ENCODE results near the gene DHODH.
A peak's percentile ranks its signal among the peaks of the same experiment; 100 is the strongest.

DHODH gene

DNA sequence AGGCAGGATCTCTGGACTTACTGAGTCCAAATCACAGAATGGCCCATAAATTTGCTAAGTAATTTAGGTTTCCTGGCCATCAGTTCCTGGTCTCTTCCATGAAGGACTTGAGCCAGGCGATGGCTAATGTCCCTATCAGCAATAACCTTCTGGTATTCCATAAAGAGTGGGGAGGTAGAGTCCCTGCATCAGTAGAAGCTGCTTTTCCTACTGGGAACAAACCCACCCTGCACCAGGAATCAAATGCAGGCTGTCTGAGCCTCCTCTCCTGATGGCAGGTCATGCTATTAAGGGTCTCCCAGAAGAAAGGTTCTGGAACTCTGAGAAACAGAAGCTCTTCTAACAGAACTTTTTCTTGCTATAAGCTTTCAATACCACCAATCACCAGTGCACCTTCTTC lies 53.0 kb downstream of the DHODH start:
- no peak overlapping the region for H3K4me2 ChIP-seq (ENCODE audit: low read depth, low read length, poor library complexity, severe bottlenecking)
- TF ChIP-seq, protein P1, sequence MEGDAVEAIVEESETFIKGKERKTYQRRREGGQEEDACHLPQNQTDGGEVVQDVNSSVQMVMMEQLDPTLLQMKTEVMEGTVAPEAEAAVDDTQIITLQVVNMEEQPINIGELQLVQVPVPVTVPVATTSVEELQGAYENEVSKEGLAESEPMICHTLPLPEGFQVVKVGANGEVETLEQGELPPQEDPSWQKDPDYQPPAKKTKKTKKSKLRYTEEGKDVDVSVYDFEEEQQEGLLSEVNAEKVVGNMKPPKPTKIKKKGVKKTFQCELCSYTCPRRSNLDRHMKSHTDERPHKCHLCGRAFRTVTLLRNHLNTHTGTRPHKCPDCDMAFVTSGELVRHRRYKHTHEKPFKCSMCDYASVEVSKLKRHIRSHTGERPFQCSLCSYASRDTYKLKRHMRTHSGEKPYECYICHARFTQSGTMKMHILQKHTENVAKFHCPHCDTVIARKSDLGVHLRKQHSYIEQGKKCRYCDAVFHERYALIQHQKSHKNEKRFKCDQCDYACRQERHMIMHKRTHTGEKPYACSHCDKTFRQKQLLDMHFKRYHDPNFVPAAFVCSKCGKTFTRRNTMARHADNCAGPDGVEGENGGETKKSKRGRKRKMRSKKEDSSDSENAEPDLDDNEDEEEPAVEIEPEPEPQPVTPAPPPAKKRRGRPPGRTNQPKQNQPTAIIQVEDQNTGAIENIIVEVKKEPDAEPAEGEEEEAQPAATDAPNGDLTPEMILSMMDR (IDR thresholded peaks at IDR 0.05; ENCODE audit: insufficient read depth, low read length, poor library complexity, severe bottlenecking) = no peak
- TF ChIP-seq EZH2phosphoT487 (conservative IDR thresholded peaks at IDR 0.05; ENCODE audit: low read length) = no peak

DNA sequence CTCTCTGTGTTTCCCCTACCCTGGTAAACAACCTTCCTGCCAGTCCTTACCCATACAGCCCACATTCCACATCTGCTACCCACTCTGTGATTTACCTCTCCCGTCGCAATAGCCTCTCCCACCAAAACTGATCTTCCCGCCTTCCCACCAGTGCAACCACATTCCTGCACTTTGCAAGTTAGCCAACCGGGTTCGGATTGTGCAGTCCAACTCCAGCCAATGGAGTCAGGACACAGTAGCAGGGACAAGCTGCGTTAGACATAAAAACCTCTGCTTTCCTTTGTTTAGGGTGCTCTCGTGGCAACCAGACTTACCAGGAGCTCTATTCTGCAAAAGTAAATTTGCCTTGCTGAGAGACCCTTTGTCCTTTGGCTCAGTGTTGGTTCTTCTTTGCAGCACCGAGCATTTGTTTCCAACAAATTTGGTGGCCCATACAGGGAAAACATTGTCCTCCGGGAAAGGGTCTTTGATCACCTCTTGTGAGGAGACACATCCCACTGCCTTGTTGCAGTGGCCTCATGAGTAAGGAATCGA lies 55.9 kb downstream of the DHODH start:
- Histone ChIP-seq H3K79me2 (ENCODE audit: insufficient read depth, low read length) (no peaks in the 10 kb centered on the region), H3K9ac (ENCODE audit: low read length) (no peak overlapping the region), H3K36me3 (ENCODE audit: low read length) (no peaks in the 10 kb centered on the region), H3K9me2 (replicated peaks; ENCODE audit: insufficient read depth, low read length) (no peaks in the 10 kb centered on the region), H3K27me3 (ENCODE audit: low read length) (no peaks in the 10 kb centered on the region), H3K27ac (ENCODE audit: low read depth, low read length) (no peak overlapping the region), H4K20me1 (ENCODE audit: low read depth, low read length) (no peaks in the 10 kb centered on the region), H3K4me2 (ENCODE audit: low read depth, low read length, poor library complexity, severe bottlenecking) (no peak overlapping the region), H3K4me3 (ENCODE audit: insufficient read depth, low read length, poor library complexity, severe bottlenecking) (no peak overlapping the region), H2AFZ (ENCODE audit: low read depth, low read length, severe bottlenecking) (no peak overlapping the region), H3F3A (ENCODE audit: insufficient read depth) (no peaks in the 10 kb centered on the region), H3K9me3 (ENCODE audit: insufficient read depth, low read length) (no peaks in the 10 kb centered on the region)
- TF ChIP-seq, protein P1 (IDR thresholded peaks at IDR 0.05; ENCODE audit: insufficient read depth, low read length, poor library complexity, severe bottlenecking) = no peak
- no peak for TF ChIP-seq EZH2phosphoT487 (conservative IDR thresholded peaks at IDR 0.05; ENCODE audit: low read length)

More for the DNA sequence above, 53.0 kb downstream of the DHODH start:
- Histone ChIP-seq H3K27me3 (ENCODE audit: low read length) (no peaks in the 10 kb centered on the region), H3K9ac (ENCODE audit: low read length) (no peak overlapping the region), H3F3A (ENCODE audit: insufficient read depth) (no peaks in the 10 kb centered on the region), H3K4me3 (ENCODE audit: insufficient read depth, low read length, poor library complexity, severe bottlenecking) (no peak overlapping the region), H3K9me2 (replicated peaks; ENCODE audit: insufficient read depth, low read length) (no peaks in the 10 kb centered on the region), H2AFZ (ENCODE audit: low read depth, low read length, severe bottlenecking) (no peak overlapping the region), H3K79me2 (ENCODE audit: insufficient read depth, low read length) (no peaks in the 10 kb centered on the region), H3K36me3 (ENCODE audit: low read length) (no peaks in the 10 kb centered on the region), H4K20me1 (ENCODE audit: low read depth, low read length) (no peaks in the 10 kb centered on the region), H3K27ac (ENCODE audit: low read depth, low read length) (no peak overlapping the region), H3K9me3 (ENCODE audit: insufficient read depth, low read length) (no peaks in the 10 kb centered on the region)

DNA sequence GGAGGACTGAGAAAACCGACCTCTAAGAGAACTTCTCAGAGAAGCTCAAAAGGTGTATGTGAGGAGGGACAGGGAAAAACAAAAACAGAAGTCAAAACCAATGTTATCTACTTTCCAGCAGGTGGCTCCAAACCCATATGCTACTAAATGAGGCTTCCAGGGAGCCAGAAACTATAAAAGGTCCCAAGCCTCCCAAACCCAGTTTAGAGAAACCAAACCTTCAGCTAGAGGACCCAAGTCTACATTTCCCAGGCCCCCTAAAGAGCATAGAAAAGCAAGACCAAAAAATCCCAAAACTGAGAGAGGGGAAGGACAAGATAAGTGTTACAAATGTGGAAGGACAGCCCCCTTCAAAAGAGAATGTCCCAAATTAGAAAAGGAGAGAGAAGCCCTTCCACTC lies 58.2 kb downstream of the DHODH start:
- TF ChIP-seq EZH2phosphoT487 (conservative IDR thresholded peaks at IDR 0.05; ENCODE audit: low read length) = no peak
- TF ChIP-seq, protein P1 (IDR thresholded peaks at IDR 0.05; ENCODE audit: insufficient read depth, low read length, poor library complexity, severe bottlenecking) = peak; percentile 38
- Histone ChIP-seq H3K9me2 (replicated peaks; ENCODE audit: insufficient read depth, low read length) (no peaks in the 10 kb centered on the region), H3F3A (ENCODE audit: insufficient read depth) (no peaks in the 10 kb centered on the region), H3K36me3 (ENCODE audit: low read length) (no peaks in the 10 kb centered on the region), H3K79me2 (ENCODE audit: insufficient read depth, low read length) (no peaks in the 10 kb centered on the region), H3K4me2 (ENCODE audit: low read depth, low read length, poor library complexity, severe bottlenecking) (no peak overlapping the region), H3K27ac (ENCODE audit: low read depth, low read length) (no peak overlapping the region), H2AFZ (ENCODE audit: low read depth, low read length, severe bottlenecking) (no peak overlapping the region), H3K27me3 (ENCODE audit: low read length) (no peaks in the 10 kb centered on the region), H3K4me3 (ENCODE audit: insufficient read depth, low read length, poor library complexity, severe bottlenecking) (no peak overlapping the region), H3K9me3 (ENCODE audit: insufficient read depth, low read length) (no peaks in the 10 kb centered on the region), H4K20me1 (ENCODE audit: low read depth, low read length) (no peaks in the 10 kb centered on the region), H3K9ac (ENCODE audit: low read length) (no peak overlapping the region)

All from SU-DHL-6 (cell line).